HEK293T (cell line): ENCODE data around the gene SRGAP3.
A peak's percentile ranks its signal among the peaks of the same experiment; 100 is the strongest.

Experiments
- CTCF ChIA-PET: fragments of 350-600 bp; formaldehyde crosslinking; extraction: SDS; loops from one replicate; lab custom pipeline; 2021; ENCODE audit warnings: antibody characterized with exemption, inconsistent platforms; lab: Yijun Ruan, JAX
- POLR2A ChIA-PET: fragments of 350-600 bp; formaldehyde crosslinking; extraction: SDS; loops from one replicate; lab custom pipeline; 2020; ENCODE audit warnings: antibody characterized with exemption, inconsistent platforms; lab: Yijun Ruan, JAX
- DNase-seq: peaks from one replicate; pipeline ENCODE4 v3.0.0; 2012; ENCODE audit warnings: mixed read lengths; ENCODE audit errors: extremely low spot score
- ARNT ChIP-seq: fragments of 450-650 bp; IDR thresholded peaks from 2 replicates; pipeline ENCODE4 v1.6.1; 2017; ENCODE audit warnings: mild to moderate bottlenecking
- BHLHE40 ChIP-seq: fragments of 450-650 bp; IDR thresholded peaks from 2 replicates; pipeline ENCODE4 v1.6.1; 2016; ENCODE audit warnings: mild to moderate bottlenecking, moderate library complexity, borderline replicate concordance
- CTBP1 ChIP-seq: fragments of 450-650 bp; IDR thresholded peaks from 2 replicates; pipeline ENCODE4 v1.6.1; 2016; ENCODE audit warnings: borderline replicate concordance
- ELF4 ChIP-seq: fragments of 450-650 bp; IDR thresholded peaks from 2 replicates; pipeline ENCODE4 v1.6.1; 2017; ENCODE audit warnings: antibody characterized with exemption
- FOXA1 ChIP-seq: fragments of 450-650 bp; IDR thresholded peaks from 2 replicates; pipeline ENCODE4 v1.6.1; 2016; ENCODE audit warnings: mild to moderate bottlenecking
- FOXK2 ChIP-seq: fragments of 450-650 bp; IDR thresholded peaks from 2 replicates; pipeline ENCODE4 v1.6.1; 2016; ENCODE audit warnings: mild to moderate bottlenecking
- FOXM1 ChIP-seq: fragments of 450-650 bp; IDR thresholded peaks from 2 replicates; pipeline ENCODE4 v1.6.1; 2017; ENCODE audit warnings: mild to moderate bottlenecking, borderline replicate concordance
- HDGF ChIP-seq: fragments of 450-650 bp; IDR thresholded peaks from 2 replicates; pipeline ENCODE4 v1.6.1; 2017; ENCODE audit warnings: antibody characterized with exemption, borderline replicate concordance
- L3MBTL2 ChIP-seq: fragments of 450-650 bp; conservative IDR thresholded peaks from 2 replicates; pipeline ENCODE4 v1.6.1; 2016; ENCODE audit warnings: mild to moderate bottlenecking
- LEF1 ChIP-seq: fragments of 450-650 bp; IDR thresholded peaks from 2 replicates; pipeline ENCODE4 v1.6.1; 2017; ENCODE audit warnings: mild to moderate bottlenecking, borderline replicate concordance
- NFRKB ChIP-seq: fragments of 450-650 bp; IDR thresholded peaks from 2 replicates; pipeline ENCODE4 v1.6.1; 2016; ENCODE audit warnings: mild to moderate bottlenecking, moderate library complexity
- PKNOX1 ChIP-seq: fragments of 450-650 bp; IDR thresholded peaks from 2 replicates; pipeline ENCODE4 v1.6.1; 2016
- SP1 ChIP-seq: fragments of 450-650 bp; IDR thresholded peaks from 2 replicates; pipeline ENCODE4 v1.6.1; 2017
- SUZ12 ChIP-seq: fragments of 450-650 bp; IDR thresholded peaks from 2 replicates; pipeline ENCODE4 v1.6.1; 2016; ENCODE audit warnings: mild to moderate bottlenecking
- TARDBP ChIP-seq: fragments of 450-650 bp; IDR thresholded peaks from 2 replicates; pipeline ENCODE4 v1.6.1; 2016
- ZNF384 ChIP-seq: fragments of 450-650 bp; IDR thresholded peaks from 2 replicates; pipeline ENCODE4 v1.6.1; 2016

Gene SRGAP3

GRCh38 chr3:9194509-9195184 is 54.8 kb downstream of the SRGAP3 start:
- CTCF ChIA-PET: no interaction called here
- no peak for DNase-seq
- POLR2A ChIA-PET: no interaction called here
- TF ChIP-seq BHLHE40 (no peak), SP1 (no peak), CTBP1 (no peak), FOXA1 (peak; percentile 70), NFRKB (no peak), HDGF (no peak)

- CTCF ChIA-PET: no interaction called here
- no peak for DNase-seq
- TF ChIP-seq FOXM1: no peak
- POLR2A ChIA-PET: no interaction called here
These were observed 55.7 kb downstream of the SRGAP3 start for GRCh38 chr3:9193633-9194195.

- CTCF ChIA-PET: interaction anchor here (0.6 kb wide), 1 partner anchor 274 kb away, joined by 4 read pairs; no protein-coding TSS in a partner anchor
- POLR2A ChIA-PET: no interaction called here
- no peak for TF ChIP-seq ELF4
- TF ChIP-seq FOXK2: no peak
- no peak for TF ChIP-seq HDGF
- no peak for TF ChIP-seq BHLHE40
- no peak for TF ChIP-seq ZNF384
- TF ChIP-seq ARNT: no peak
- no peak for TF ChIP-seq CTBP1
- no peak for TF ChIP-seq SUZ12
- no peak for TF ChIP-seq L3MBTL2
- no peak for TF ChIP-seq FOXA1
- DNase-seq: no peak
These were observed 56.2 kb downstream of the SRGAP3 start for GRCh38 chr3:9193211-9193610.

GRCh38 chr3:9192248-9193025 is 57.0 kb downstream of the SRGAP3 start:
- CTCF ChIA-PET: interaction anchor here (0.6 kb wide), 1 partner anchor 274 kb away, joined by 4 read pairs; no protein-coding TSS in a partner anchor
- POLR2A ChIA-PET: no interaction called here
- DNase-seq: no peak
- TF ChIP-seq ZNF384 (no peak), BHLHE40 (no peak), L3MBTL2 (no peak), NFRKB (no peak), FOXM1 (no peak), SUZ12 (no peak), ELF4 (no peak), HDGF (no peak), FOXK2 (no peak), LEF1 (no peak), SP1 (no peak), ARNT (no peak), CTBP1 (no peak), PKNOX1 (no peak), TARDBP (no peak), FOXA1 (no peak)

GRCh38 chr3:9190276-9190675 is 59.2 kb downstream of the SRGAP3 start:
- no peak for DNase-seq
- CTCF ChIA-PET: no interaction called here
- POLR2A ChIA-PET: no interaction called here
- TF ChIP-seq ZNF384 (no peak), SP1 (no peak), FOXK2 (no peak), NFRKB (no peak), HDGF (no peak), L3MBTL2 (no peak), LEF1 (no peak), SUZ12 (no peak), PKNOX1 (no peak), FOXA1 (no peak), ARNT (no peak), BHLHE40 (no peak)

- no peak for DNase-seq
- CTCF ChIA-PET: no interaction called here
- POLR2A ChIA-PET: no interaction called here
- no peak for TF ChIP-seq ZNF384
- no peak for TF ChIP-seq ARNT
- no peak for TF ChIP-seq CTBP1
- TF ChIP-seq FOXK2: no peak
- TF ChIP-seq BHLHE40: no peak
- TF ChIP-seq L3MBTL2: no peak
- no peak for TF ChIP-seq HDGF
- no peak for TF ChIP-seq PKNOX1
- TF ChIP-seq ELF4: no peak
- no peak for TF ChIP-seq TARDBP
- TF ChIP-seq FOXM1: no peak
- no peak for TF ChIP-seq NFRKB
- TF ChIP-seq LEF1: no peak
- no peak for TF ChIP-seq FOXA1
- no peak for TF ChIP-seq SP1
These were observed 60.9 kb downstream of the SRGAP3 start for GRCh38 chr3:9188583-9188982.
